ENCODE data around the gene ALK. TPM values are rescaled to one million over a fixed set of nuclear protein-coding genes. Genes with fewer than 3 reads are reported as not detected.

ALK gene
- total RNA-seq, 2 donors from 2014 or later: 0.19 TPM; not detected in 1

- no peaks in the 10 kb centered on the region for H3K27me3 ChIP-seq
- DNase-seq: no peak
- H3K9ac ChIP-seq (ENCODE audit: low read depth in 2 of 2, low read length in 2 of 2): no peak overlapping the region
- intact Hi-C loops (cut with DNase I): no loop called here
- H3K36me3 ChIP-seq: no peaks in the 10 kb centered on the region
- TF ChIP-seq, protein P1, sequence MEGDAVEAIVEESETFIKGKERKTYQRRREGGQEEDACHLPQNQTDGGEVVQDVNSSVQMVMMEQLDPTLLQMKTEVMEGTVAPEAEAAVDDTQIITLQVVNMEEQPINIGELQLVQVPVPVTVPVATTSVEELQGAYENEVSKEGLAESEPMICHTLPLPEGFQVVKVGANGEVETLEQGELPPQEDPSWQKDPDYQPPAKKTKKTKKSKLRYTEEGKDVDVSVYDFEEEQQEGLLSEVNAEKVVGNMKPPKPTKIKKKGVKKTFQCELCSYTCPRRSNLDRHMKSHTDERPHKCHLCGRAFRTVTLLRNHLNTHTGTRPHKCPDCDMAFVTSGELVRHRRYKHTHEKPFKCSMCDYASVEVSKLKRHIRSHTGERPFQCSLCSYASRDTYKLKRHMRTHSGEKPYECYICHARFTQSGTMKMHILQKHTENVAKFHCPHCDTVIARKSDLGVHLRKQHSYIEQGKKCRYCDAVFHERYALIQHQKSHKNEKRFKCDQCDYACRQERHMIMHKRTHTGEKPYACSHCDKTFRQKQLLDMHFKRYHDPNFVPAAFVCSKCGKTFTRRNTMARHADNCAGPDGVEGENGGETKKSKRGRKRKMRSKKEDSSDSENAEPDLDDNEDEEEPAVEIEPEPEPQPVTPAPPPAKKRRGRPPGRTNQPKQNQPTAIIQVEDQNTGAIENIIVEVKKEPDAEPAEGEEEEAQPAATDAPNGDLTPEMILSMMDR (IDR thresholded peaks at IDR 0.05): no peak
- H3K4me3 ChIP-seq: no peak overlapping the region
- no peaks in the 10 kb centered on the region for H3K9me3 ChIP-seq
- H3K4me1 ChIP-seq: no peaks in the 10 kb centered on the region
- no peak overlapping the region for H3K27ac ChIP-seq
Measured at GRCh38 chr2:29469961-29470360, 451.4 kb downstream of the ALK start.

GRCh38 chr2:29469516-29469915 lies 451.9 kb downstream of the ALK start:
- H3K27me3 ChIP-seq: no peaks in the 10 kb centered on the region
- no peak for DNase-seq
- H3K4me1 ChIP-seq: no peaks in the 10 kb centered on the region
- H3K9me3 ChIP-seq: no peaks in the 10 kb centered on the region
- H3K27ac ChIP-seq: no peak overlapping the region
- TF ChIP-seq, protein P1 (IDR thresholded peaks at IDR 0.05): no peak
- H3K36me3 ChIP-seq: no peaks in the 10 kb centered on the region
- no peak overlapping the region for H3K4me3 ChIP-seq
- intact Hi-C loops (cut with DNase I): no loop called here
- H3K9ac ChIP-seq (ENCODE audit: low read depth in 2 of 2, low read length in 2 of 2): no peak overlapping the region

- H3K27me3 ChIP-seq: no peaks in the 10 kb centered on the region
- DNase-seq: no peak
- intact Hi-C loops (cut with DNase I): no loop called here
- no peak overlapping the region for H3K27ac ChIP-seq
- no peak overlapping the region for H3K9ac ChIP-seq (ENCODE audit: low read depth in 2 of 2, low read length in 2 of 2)
- no peaks in the 10 kb centered on the region for H3K4me1 ChIP-seq
- no peaks in the 10 kb centered on the region for H3K9me3 ChIP-seq
- TF ChIP-seq, protein P1 (IDR thresholded peaks at IDR 0.05): no peak
- no peaks in the 10 kb centered on the region for H3K36me3 ChIP-seq
- no peak overlapping the region for H3K4me3 ChIP-seq
Measured at GRCh38 chr2:29463181-29463900, 458.0 kb downstream of the ALK start.

DNA sequence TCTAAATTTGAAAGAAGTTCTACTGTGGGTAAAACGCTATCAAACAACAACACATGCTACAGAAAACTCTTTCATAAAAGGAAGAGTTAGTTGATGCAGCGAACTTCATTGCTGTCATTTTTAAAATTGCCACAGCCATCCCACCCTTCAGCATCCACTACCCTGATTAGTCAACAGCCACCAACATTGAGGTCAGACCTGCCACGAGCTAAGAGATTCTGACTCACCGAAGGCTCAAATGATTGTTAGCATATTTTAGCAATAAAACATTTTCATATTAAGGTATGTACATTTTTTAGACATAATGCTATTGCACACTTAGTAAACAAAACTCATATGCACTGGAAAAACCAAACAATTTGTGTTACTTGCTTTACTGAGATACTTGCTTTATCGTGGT lies 459.1 kb downstream of the ALK start:
- no peak overlapping the region for H3K27ac ChIP-seq
- no peaks in the 10 kb centered on the region for H3K36me3 ChIP-seq
- intact Hi-C loops (cut with DNase I): no loop called here
- H3K27me3 ChIP-seq: no peaks in the 10 kb centered on the region
- no peaks in the 10 kb centered on the region for H3K9me3 ChIP-seq
- no peak for DNase-seq
- H3K4me1 ChIP-seq: no peaks in the 10 kb centered on the region
- TF ChIP-seq, protein P1 (IDR thresholded peaks at IDR 0.05): no peak
- no peak overlapping the region for H3K9ac ChIP-seq (ENCODE audit: low read depth in 2 of 2, low read length in 2 of 2)
- no peak overlapping the region for H3K4me3 ChIP-seq

- no peak for DNase-seq
- no peaks in the 10 kb centered on the region for H3K27me3 ChIP-seq
- H3K27ac ChIP-seq: no peak overlapping the region
- H3K9ac ChIP-seq (ENCODE audit: low read depth in 2 of 2, low read length in 2 of 2): no peak overlapping the region
- intact Hi-C loops (cut with DNase I): no loop called here
- H3K4me1 ChIP-seq: no peaks in the 10 kb centered on the region
- no peak overlapping the region for H3K4me3 ChIP-seq
- no peaks in the 10 kb centered on the region for H3K9me3 ChIP-seq
- H3K36me3 ChIP-seq: no peaks in the 10 kb centered on the region
- TF ChIP-seq, protein P1 (IDR thresholded peaks at IDR 0.05): no peak
Measured at GRCh38 chr2:29460190-29460589, 461.2 kb downstream of the ALK start.

Data from colonic mucosa (tissue), 4 donors.